NCI-H2107 (cell line): ENCODE results near the gene ICA1L.
"Not testable (repeated sequence)": the region's sequence is repeated elsewhere in the genome, so short reads cannot be mapped to it uniquely, and the experiment has no call there.

Source experiments
- DNase-seq: peaks from one replicate; lab custom pipeline; 2025; lab: John Stamatoyannopoulos, UW

Gene ICA1L

DNA sequence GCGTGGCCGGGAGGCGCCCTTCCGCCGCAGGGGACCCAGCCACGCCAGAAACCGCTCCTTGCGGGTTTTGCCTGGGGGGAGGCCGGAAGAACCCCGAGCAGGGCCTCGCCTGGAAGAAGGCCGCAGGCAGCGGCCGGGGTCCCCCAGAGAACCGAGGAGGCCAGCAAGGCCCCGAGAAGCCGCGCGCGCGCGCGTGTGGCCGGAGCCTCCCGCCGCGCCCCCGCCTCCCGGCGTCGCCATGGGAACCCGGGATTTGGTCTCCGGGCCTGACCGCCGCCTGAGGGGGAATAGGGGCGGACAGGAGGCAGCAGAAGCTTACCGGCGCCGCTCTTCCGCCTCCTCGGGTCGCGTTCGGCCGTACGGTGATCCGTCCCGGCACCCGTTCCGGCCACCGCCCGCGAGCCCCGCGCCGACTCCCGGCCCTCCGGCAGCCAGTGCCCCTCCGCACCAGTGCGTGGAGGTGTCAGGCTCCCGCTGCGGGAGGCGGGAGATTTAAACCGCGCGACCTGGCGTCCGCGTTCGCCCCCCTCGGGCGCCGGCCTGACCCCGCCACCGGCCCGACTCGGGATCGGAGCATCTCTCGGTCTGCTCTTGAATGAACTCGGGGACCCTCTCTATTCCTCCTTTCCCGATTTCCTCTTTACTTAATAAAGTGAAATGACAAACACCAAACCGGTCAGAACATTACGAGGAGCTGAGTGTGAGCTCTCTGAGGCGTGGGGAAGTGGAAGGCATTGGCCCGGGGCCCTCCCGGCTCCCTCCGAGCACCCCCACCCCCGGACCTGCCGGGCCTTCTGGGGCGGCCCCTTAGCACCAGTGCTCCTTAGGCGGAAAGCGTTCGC, at the start of gene ICA1L:
Gene ICA1L (minus strand): TSS at position 467 of the 842 bp plus-strand sequence. CDS start 42,757 bp downstream, outside the sequence.
- peak; percentile 39 for DNase-seq

DNA sequence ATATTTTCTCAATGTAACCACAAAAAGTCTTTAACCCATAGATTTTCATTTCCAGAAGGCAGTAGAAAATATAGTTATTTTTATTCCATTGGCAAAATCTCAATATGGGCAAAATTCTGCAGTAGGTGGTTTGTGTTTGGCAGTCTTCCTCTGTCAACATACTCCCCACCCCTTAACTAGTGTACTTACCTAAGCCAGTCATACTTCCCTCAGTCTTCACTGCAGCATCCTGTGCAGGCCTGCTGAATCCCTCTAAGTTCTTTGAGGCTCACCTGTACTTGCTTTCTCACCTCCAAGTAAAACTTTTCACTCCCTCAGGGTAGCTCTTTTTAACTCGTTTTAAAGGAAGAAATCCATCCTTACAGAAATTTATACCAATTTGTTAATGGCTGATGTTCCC, 47.3 kb upstream of the ICA1L start:
- no peak for DNase-seq

DNA sequence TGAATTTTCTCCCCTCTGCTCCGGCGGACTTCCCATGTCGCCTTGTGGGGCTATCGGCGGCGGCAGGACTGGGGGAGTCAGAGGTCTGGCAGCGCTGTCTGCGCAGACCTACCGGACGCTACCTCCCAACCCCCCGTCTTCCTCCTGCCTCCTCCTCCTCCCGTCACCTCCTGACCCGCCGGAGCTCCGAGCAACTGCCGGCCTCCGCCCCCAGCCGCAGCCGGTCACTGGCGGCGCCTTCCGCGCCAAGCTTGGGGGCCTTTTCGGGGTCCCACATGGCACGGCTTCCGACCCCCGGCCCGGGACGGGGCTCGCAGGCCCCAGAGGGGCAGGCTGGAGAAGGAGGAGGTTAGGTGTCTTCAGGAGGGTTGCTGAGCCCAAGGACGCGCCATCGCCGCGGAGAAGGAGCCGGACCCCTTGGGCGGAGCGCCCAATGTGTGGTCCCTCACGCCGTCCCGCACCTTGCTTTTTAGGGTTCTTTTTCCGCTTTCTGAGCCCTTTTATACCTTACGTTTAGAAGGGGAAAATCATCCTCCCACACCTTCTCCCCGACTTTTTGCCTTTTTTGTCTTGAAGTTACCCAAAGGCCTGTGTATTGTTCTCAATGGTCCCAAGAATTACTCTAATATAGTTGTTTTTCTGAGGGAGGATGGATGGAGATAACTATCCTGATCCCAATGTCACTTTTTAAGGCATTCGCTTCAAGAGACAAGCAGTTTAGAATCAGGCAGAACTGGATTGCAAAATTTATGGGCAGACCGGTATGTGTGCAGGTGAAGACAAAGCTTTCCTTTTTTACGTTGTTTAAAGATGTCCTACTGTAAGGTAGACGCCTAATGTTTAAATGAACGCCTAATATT, 41.0 kb upstream of the ICA1L start:
- not testable (repeated sequence) for DNase-seq

DNA sequence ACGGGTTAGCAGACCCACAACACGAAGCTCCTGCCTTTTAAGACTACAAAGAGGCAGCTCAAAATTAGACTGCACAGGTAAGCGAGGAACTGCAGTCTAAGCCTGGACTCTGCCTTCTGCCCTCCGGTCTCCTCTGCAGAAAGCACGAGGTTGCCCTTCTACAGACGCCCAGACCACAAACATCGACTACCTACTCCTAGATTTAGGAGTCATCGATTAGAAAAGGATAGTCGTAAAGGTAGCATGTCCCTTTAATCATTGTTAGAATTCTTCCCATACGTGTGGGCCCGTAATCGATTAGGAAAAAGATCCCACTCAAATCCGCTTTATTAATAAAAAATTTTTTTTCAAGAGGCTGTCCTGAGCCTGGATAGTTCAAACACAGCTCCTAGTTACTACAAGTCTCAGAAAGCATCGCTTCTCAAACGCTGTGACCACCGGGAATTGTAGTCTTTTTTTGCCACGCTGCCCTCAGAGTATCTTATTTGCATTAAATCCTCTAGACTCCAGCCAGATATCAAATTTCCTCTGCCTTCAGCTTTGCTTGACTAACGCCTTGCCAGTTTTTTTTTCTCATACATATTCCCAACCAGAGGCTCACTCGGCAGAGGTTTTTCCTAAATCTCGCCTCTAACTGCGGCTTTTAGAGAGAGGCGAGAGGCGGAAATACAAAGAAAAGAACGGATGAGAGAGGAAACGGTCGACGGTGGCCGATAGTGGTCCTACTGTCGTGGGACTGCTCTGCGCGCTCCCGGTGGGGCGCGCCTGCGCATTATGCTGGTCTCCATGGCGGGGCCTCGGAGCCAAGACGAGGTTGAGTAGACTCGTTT, 40.2 kb upstream of the ICA1L start, which contains the start of the genes CARF and WDR12:
Gene CARF (plus strand): TSS at position 764 of the 830 bp plus-strand sequence. CDS start 29,628 bp downstream, outside the sequence.
Gene WDR12 (minus strand): TSS at position 162 of the 830 bp plus-strand sequence. CDS start 197 bp downstream, outside the sequence.
- peak; percentile 77 for DNase-seq

DNA sequence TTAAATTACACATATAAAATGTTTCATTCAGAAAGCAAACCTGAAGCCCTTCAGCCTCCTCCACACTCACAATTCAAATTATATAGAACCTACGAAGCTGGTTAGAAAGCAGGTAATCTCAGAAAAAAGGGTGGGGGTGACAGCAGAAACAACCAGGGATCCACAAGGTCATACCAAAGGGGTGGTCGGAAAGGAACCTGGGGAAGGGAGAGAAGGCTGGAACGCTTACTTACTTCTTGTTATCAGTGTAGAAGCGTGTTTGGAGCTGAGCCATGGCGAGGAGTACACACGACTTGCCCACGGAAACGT, 39.6 kb upstream of the ICA1L start:
- no peak for DNase-seq

DNA sequence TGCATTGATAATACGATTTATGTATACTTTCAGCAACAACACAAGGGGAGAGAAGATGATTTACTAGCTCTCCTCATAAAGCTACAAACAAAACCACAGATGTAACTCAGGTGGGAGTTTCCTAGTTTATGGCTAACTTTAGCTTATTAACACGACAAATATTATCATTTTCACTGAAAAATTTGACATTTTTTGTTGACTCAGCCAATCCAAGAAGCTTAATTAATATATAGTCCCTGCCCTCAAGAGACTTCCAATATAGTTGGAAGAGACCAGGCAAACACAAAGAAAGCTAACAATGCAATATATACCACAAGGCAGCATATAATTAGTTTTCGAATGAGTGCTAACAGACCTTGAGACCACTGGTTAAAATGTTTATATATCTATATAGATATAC, 39.1 kb upstream of the ICA1L start:
- no peak for DNase-seq

DNA sequence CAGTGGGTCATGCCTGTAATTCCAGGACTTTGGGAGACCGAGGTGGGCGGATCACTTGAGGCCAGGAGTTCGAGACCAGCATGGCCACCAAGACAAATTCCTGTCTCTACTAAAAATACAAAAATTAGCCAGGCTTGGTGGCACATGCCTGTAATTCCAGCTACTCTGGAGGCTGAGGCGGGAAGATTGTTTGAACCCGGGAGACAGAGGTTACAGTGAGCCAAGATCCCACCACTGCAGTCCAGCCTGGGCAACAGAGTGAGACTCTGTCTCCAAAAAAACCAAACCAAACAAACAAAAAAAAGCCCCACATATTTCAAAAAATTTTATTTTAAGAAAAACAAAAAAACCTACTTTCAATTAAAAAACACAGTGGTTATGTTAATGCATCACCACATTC, 38.7 kb upstream of the ICA1L start:
- not testable (repeated sequence) for DNase-seq

DNA sequence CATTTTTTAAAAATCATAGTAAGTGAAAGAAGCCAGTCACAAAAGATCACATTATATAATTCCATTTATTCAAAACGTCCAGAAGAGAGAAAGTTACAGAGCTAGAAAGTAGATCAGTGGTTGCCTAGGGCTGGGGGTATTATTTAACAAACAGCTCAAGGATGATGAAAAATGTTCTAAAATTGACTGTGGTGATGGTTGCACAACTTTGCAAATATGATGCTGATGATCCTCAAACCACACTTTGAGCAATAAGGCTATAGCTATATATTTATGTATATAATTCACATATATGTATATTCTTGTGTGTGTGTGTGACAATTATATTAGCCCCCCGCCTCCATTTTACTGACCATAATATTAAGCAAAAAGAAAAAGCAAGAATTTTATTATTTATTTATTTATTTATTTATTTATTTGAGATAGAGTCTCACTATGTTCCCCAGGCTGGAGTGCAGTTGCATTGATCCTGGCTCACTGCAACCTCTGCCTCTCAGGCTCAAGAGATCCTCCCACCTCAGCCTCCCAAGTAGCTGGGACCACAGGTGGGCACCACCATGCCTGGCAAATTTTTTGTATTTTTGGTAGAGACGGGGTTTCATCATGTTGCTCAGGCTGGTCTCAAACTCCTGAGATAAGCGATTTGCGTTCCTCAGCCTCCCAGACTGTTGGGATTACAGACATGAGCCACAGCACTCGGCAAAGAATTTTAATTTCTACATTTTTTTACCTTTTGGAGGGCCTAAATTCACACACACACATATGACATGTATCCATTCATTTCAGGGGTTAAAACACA, 38.0 kb upstream of the ICA1L start:
- no peak for DNase-seq

DNA sequence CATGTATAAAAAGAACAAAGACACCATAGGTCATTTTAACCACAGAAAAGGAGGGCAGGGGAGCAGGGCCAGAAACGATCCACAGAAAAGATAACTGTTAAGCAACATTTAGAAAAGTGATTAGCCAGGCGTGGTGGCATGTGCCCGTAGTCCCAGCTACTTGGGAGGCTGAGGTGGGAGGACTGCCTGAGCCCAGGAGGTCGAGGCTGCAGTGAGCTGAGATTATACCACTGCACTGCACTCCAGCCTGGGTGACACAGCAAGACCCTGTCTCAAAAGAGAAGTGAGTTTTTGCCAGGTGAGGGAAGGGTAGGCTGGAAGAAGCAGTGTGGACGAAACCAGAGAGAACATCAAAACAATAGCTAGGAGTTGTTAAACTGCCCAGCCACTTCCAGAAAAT, 36.6 kb upstream of the ICA1L start:
- no peak for DNase-seq

DNA sequence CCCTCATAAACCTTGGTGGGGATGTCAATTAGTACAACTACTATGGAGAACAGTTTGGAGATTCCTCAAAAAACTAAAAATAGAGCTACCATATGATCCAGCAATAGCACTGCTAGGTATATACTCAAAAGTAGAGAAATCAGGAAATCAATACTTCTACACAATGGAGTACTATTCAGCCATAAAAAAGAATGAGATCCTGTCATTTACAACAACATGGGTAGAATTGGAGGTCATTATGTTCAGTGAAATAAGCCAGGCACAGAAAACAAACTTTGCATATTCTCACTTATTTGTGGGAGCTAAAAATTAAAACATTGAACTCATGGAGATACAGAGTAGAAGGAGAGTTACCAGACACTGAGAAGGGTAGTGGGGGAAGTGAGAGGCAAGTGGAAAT, 33.9 kb upstream of the ICA1L start:
- DNase-seq: not testable (repeated sequence)

DNA sequence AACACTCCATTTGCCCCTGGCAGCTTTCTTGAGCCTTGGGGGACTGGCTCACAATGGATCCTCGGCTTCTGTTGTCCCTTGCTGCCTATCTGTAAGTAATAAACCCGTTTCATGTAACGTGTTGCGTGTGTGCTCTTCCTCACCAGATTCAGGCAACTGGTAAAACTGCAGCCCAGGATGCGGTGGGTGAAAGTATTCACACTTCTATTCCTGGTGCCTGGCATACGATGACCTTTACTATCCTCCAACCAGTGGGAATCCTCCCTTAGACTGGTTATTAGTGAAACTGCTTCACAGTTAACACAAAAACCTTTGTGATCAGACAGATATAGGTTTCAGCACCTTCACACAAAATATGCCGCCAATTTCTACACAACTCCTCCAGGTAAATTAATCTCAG, 13.6 kb upstream of the ICA1L start:
- no peak for DNase-seq

DNA sequence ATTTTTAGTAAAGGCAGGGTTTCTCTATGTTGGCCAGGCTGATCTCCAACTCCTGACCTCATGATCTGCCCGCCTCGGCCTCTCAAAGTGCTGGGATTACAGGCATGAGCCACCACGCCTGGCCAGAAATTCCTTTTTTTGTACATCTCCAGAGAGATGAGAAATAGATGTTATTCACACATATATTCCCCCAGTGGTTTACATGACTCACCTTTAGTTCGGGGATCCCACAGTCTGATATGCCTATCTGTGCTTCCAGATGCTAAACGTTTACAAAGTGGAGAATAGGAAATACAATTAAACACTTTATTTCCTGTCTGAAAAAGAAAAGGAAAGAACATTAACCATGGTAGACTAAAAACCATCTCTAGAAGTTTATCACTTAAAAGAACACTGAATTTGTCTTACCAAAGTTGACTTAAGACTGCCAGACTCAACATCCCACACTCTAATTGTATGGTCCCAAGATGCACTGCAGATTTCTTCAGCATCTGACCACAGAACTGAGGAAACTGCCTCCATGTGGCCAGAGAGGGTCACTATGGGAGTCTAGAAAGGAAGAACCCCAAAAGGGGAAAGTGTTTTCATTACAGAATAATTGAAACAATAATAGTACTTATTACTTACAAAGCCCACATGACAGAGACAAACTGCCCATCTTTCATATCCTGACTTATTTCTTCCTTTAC, 12.6 kb upstream of the ICA1L start:
- DNase-seq: no peak

DNA sequence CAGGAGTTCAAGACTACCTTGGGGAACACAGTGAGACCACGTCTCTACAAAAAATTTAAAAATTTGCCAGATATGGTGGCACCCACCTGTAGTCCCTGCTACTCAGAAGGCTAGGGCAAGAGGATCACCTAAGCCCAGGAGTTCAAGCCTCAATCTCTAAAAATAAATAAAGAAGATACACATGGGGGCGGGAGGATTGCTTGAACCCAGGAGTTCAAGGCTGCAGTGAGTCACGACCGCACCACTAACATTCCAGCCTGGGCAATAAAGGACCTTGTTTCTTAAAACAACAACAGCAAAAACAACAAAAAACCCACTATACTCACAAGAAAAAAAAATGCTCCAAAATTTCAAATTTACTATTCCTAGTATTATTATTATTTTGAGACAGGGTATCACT, 10.0 kb upstream of the ICA1L start:
- DNase-seq: no peak

DNA sequence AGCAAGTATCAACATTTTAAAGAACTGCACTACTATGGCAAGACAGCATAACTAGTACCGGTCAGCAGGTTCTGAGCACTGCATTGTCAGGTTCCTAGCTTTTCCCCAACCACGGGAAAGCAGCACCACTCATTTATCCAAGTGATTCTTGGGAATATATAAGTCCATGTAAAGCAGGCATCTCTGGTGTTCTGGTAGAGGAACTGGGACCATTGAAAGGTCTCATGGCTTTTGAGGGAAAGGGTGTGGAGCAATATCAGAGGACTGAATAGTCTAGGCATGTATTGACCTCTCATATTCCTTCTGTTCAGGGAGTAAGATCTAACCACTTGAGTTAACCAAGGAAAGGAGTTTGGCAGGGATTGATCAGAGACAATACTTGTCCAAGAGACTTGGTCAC, 6.1 kb upstream of the ICA1L start:
- no peak for DNase-seq

DNA sequence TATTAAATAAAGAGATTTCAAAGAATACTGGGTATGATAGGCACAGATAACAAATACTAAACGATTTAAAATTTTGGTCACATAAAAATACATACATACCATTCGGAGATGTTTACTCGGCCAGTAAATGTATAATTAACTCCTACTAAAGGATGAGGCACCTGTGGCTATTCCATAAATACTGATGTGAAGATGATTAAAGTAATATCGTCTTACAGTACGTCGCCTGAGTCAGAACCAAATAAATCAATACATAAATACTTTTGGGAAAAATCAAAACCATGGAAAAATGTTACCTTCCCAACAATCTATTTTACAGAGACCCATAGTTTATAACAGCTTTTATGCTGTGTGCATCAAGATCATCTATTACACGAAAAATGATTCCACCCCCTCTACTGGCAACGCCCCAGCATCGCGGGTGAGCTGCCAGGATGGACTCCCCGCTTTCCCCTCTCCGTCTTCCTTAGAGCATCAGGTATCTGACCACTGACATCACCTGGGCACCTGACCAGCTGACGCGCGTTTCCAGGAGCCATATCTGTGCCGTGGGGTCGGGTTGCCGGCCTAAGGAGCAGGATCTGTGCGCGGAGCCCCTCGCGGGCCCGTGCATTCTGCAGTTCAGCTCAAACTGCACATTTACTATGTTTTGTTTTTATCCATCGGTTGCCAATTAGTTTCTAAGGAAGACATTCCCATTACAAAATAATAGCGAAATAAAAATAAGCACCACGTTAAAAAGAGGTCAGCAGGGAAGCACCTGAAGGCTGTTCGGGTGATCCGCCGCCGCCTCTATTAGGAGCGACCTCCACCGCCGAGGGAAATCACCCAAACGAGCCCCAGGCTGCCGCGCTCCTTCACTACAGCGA, 901 bp downstream of the ICA1L start:
- peak; percentile 71 for DNase-seq

DNA sequence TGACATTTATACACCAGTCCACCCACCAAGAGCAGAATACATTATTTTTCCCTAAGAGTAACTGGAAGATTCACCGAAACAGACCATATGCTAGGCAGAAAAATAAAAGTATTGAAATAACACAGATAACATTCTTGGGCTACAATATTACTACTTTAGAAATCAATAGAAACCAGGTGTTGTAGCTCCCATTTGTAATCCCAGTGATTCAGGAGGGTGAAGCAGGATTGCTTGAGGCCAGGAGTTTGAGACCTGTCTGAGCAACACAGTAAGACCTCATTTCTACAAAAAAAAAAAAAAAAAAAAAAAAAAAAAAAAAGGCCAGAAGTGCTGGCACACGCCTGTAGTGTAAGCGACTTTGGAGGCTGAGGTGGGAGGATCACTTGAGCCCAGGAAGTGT, 9.6 kb downstream of the ICA1L start:
- no peak for DNase-seq

DNA sequence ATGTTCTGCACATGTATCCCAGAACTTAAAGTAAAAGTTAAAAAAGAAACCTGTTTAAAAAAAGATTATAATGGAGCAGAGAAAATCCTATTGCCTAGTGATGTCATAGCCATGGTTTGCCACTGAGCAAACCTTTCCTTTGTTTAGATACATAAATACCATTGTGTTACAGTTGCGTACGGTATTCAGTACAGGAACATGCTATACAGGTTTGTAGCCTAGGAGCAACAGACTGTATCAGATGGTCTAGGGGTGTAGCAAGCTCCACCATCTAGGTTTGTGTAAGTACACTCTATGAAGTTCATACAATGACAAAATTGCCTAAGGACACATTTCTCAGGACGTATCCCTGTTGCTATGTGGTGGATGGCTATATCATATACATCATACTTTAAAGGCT, 13.0 kb downstream of the ICA1L start:
- DNase-seq: no peak

DNA sequence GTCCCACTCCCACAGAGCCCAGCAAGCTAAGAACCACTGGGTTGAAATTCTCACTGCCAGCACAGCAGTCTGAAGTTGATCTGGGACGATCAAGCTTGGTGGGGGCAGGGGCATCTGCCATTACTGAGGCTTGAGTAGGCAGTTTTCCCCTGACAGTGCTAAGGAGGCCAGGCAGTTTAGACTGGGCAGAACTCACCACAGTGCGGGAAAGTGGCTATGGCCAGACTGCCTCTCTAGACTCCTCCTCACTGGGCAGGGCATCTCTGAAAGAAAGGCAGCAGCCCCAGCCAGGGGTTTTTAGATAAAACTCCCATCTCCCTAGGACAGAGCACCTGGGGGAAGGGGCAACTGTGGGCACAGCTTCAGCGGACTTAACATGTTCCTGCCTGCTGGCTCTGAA, 22.2 kb downstream of the ICA1L start:
- not testable (repeated sequence) for DNase-seq

DNA sequence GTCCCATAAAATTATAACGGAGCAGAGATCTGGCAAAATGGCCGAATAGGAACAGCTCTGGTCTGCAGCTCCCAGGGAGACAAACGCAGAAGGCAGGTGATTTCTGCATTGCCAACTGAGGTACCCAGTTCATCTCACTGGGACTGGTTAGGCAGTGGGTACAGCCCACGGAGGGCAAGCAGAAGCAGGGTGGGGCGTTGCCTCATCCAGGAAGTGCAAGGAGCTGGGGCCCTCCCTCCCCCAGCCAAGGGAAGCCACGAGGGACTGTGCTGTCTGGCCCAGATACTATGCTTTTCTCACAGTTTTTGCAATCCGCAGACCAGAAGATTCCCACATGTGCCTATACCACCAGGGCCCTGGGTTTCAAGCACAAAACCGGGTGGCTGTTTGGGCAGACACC, 22.8 kb downstream of the ICA1L start:
- DNase-seq: no peak
